HL-60 (cell line): ENCODE results near the gene GRB10.

Experiments used
- DNase-seq, 2 experiments: peaks; one replicate each; pipeline ENCODE4 v3.0.0-alpha.2; 2010 to 2020; ENCODE audit warnings: low read depth in 1 of 2, low spot score in 1 of 2
- H3K27ac ChIP-seq: fragments of 250-450 bp; sonication (Bioruptor Pico); replicated peaks from 2 replicates; pipeline ENCODE4 v1.5.1; 2020; ENCODE audit warnings: mild to moderate bottlenecking, moderate library complexity
- H3K27me3 ChIP-seq: fragments of 250-450 bp; sonication (Bioruptor Pico); 2 replicates; pipeline ENCODE4 v1.5.1; 2021; ENCODE audit warnings: mild to moderate bottlenecking, moderate library complexity; ENCODE audit not compliant: insufficient read depth, poor library complexity, severe bottlenecking
- H3K4me3 ChIP-seq: replicated peaks from 2 replicates; pipeline ENCODE4 v1.5.1; 2011; ENCODE audit warnings: mild to moderate bottlenecking, control low read depth, low read length; ENCODE audit not compliant: insufficient read depth
- GABPA ChIP-seq: IDR thresholded peaks from 2 replicates; pipeline ENCODE4 v1.6.1; 2012; ENCODE audit warnings: low read depth
- POLR2AphosphoS5 ChIP-seq: IDR thresholded peaks from 2 replicates; pipeline ENCODE4 v1.6.1; 2012; ENCODE audit warnings: low read depth
- SPI1 ChIP-seq: IDR thresholded peaks from 2 replicates; pipeline ENCODE4 v1.6.1; 2012; ENCODE audit warnings: low read depth, mild to moderate bottlenecking, borderline replicate concordance
- TF ChIP-seq, protein P1 (sequence below): IDR thresholded peaks from one replicate; pipeline ENCODE4 v1.5.1; 2011; ENCODE audit warnings: low read length, control low read depth, inconsistent platforms; ENCODE audit not compliant: insufficient read depth
- TF ChIP-seq, protein P2 (sequence below): IDR thresholded peaks from 2 replicates; pipeline ENCODE4 v1.6.1; 2012; ENCODE audit warnings: low read depth; ENCODE audit not compliant: insufficient replicate concordance

The GRB10 gene

GRCh38 chr7:50818324-50818723 lies 35.6 kb upstream of the GRB10 start:
- no peak overlapping the region for H3K27ac ChIP-seq
- DNase-seq: no peak
- TF ChIP-seq SPI1: no peak
- TF ChIP-seq, protein P1, sequence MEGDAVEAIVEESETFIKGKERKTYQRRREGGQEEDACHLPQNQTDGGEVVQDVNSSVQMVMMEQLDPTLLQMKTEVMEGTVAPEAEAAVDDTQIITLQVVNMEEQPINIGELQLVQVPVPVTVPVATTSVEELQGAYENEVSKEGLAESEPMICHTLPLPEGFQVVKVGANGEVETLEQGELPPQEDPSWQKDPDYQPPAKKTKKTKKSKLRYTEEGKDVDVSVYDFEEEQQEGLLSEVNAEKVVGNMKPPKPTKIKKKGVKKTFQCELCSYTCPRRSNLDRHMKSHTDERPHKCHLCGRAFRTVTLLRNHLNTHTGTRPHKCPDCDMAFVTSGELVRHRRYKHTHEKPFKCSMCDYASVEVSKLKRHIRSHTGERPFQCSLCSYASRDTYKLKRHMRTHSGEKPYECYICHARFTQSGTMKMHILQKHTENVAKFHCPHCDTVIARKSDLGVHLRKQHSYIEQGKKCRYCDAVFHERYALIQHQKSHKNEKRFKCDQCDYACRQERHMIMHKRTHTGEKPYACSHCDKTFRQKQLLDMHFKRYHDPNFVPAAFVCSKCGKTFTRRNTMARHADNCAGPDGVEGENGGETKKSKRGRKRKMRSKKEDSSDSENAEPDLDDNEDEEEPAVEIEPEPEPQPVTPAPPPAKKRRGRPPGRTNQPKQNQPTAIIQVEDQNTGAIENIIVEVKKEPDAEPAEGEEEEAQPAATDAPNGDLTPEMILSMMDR: no peak
- TF ChIP-seq GABPA: no peak
- TF ChIP-seq, protein P2, sequence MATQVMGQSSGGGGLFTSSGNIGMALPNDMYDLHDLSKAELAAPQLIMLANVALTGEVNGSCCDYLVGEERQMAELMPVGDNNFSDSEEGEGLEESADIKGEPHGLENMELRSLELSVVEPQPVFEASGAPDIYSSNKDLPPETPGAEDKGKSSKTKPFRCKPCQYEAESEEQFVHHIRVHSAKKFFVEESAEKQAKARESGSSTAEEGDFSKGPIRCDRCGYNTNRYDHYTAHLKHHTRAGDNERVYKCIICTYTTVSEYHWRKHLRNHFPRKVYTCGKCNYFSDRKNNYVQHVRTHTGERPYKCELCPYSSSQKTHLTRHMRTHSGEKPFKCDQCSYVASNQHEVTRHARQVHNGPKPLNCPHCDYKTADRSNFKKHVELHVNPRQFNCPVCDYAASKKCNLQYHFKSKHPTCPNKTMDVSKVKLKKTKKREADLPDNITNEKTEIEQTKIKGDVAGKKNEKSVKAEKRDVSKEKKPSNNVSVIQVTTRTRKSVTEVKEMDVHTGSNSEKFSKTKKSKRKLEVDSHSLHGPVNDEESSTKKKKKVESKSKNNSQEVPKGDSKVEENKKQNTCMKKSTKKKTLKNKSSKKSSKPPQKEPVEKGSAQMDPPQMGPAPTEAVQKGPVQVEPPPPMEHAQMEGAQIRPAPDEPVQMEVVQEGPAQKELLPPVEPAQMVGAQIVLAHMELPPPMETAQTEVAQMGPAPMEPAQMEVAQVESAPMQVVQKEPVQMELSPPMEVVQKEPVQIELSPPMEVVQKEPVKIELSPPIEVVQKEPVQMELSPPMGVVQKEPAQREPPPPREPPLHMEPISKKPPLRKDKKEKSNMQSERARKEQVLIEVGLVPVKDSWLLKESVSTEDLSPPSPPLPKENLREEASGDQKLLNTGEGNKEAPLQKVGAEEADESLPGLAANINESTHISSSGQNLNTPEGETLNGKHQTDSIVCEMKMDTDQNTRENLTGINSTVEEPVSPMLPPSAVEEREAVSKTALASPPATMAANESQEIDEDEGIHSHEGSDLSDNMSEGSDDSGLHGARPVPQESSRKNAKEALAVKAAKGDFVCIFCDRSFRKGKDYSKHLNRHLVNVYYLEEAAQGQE: no peak
- no peak for TF ChIP-seq POLR2AphosphoS5
- H3K27me3 ChIP-seq: peaks cover 4% of the 10 kb centered on the region
- no peak overlapping the region for H3K4me3 ChIP-seq

DNA sequence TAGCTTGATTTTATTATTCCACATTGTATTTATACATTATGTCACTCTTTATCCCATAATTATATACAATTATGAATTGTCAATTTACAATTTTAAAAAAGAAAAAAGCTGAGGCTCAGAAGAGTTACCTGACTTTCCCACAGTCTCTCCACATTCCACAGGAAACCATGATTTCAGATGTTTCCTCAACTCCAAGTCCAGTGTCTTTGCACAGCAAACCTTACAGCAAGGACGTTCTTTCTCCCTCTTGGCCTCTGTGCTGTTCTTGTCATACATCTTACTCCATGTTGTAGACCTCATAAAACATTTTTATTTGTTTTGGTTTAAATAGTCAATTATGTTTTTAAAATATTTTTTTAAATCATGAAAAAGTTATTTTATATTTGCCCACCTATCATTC lies 34.9 kb upstream of the GRB10 start:
- no peak for TF ChIP-seq SPI1
- no peak for TF ChIP-seq GABPA
- TF ChIP-seq, protein P2: no peak
- TF ChIP-seq, protein P1: no peak
- TF ChIP-seq POLR2AphosphoS5: no peak
- no peak overlapping the region for H3K4me3 ChIP-seq
- H3K27me3 ChIP-seq: peaks cover 4% of the 10 kb centered on the region
- no peak for DNase-seq
- H3K27ac ChIP-seq: no peak overlapping the region

- Histone ChIP-seq H3K4me3 (no peak overlapping the region), H3K27me3 (peaks cover 2% of the 10 kb centered on the region), H3K27ac (no peak overlapping the region)
- TF ChIP-seq GABPA (no peak), SPI1 (no peak), POLR2AphosphoS5 (no peak)
- TF ChIP-seq, protein P1: no peak
- TF ChIP-seq, protein P2: no peak
- no peak for DNase-seq
Measured at GRCh38 chr7:50815138-50815537, 32.4 kb upstream of the GRB10 start.
